HCT116 (cell line): ENCODE results near the gene KCNA2. TPM values are rescaled to one million over a fixed set of nuclear protein-coding genes. Genes with fewer than 3 reads are reported as not detected.

ENCODE experiments used
- ATAC-seq: fragments of 200-7000 bp; cut with Tn5 transposase; 2 replicates; pipeline ENCODE4 v1.9.1; 2020; ENCODE audit warnings: mild to moderate bottlenecking, moderate library complexity
- BruUV-seq: library from RNA; stranded (reverse); fragments of 400-500 nt; replicated peaks from 2 replicates; lab custom pipeline; 2021; lab: Mats Ljungman, UMichigan
- CTCF ChIA-PET: fragments of 300-600 bp; sonication (Branson Sonifier 250); formaldehyde crosslinking; loops from one replicate; lab custom pipeline; 2021; ENCODE audit warnings: antibody characterized with exemption; lab: Charles Lee
- POLR2A ChIA-PET: fragments of 300-600, 350-600 bp; sonication (Branson Sonifier 250); formaldehyde crosslinking; loops from one replicate; lab custom pipeline; 2021; ENCODE audit warnings: antibody characterized with exemption; lab: Charles Lee
- RAD21 ChIA-PET, 2 experiments: fragments of 300-600 bp; sonication (Branson Sonifier 250); formaldehyde crosslinking; loops; one replicate each; lab custom pipeline; 2023; ENCODE audit warnings: low total read pairs in 2 of 2; ENCODE audit not compliant: uncharacterized antibody in 2 of 2, unreplicated experiment in 2 of 2, low non-redundant PET in 1 of 2; lab: Charles Lee
- DNase-seq: peaks from one replicate; pipeline ENCODE4 v3.0.0-alpha.2; 2010; ENCODE audit warnings: low read depth, low spot score
- H2AFZ ChIP-seq: fragments of 200-600 bp; shearing (Covaris generic), sonication (generic); 2 replicates; pipeline ENCODE4 v1.6.1; 2017; ENCODE audit warnings: low read depth, mixed run types, mixed read lengths, antibody characterized with exemption, low read length; ENCODE audit not compliant: poor library complexity, severe bottlenecking
- H3K27ac ChIP-seq: 2 replicates; pipeline ENCODE4 v1.5.1; 2012; ENCODE audit warnings: low read depth, low read length
- H3K27me3 ChIP-seq: fragments of 200-600 bp; sonication (generic); 2 replicates; pipeline ENCODE4 v1.6.1; 2016; ENCODE audit warnings: mixed run types, low read length, mixed read lengths; ENCODE audit not compliant: insufficient read depth
- H3K36me3 ChIP-seq, 2 experiments: fragments of 200-500 bp in 1 of 2; fragments of 200-600 bp in 1 of 2; sonication (Bioruptor generic) in 1 of 2; sonication (generic) in 1 of 2; 2 replicates each; pipeline versions ENCODE4 v1.5.1 to v1.6.1; 2014 to 2016; ENCODE audit warnings: low read length in 2 of 2, inconsistent platforms in 1 of 2, mixed read lengths in 1 of 2, mixed run types in 1 of 2; ENCODE audit not compliant: insufficient read depth in 2 of 2, control insufficient read depth in 1 of 2
- H3K4me1 ChIP-seq, 2 experiments: fragments of 200-600 bp in 1 of 2; sonication (generic) in 1 of 2; 2 replicates each; pipeline versions ENCODE4 v1.5.1 to v1.6.1; 2012 to 2017; ENCODE audit warnings: low read length in 2 of 2, inconsistent platforms in 1 of 2, mild to moderate bottlenecking in 1 of 2, mixed read lengths in 1 of 2, mixed run types in 1 of 2, moderate library complexity in 1 of 2; ENCODE audit not compliant: insufficient read depth in 2 of 2, control insufficient read depth in 1 of 2
- H3K4me2 ChIP-seq: fragments of 200-600 bp; sonication (generic); 2 replicates; pipeline ENCODE4 v1.6.1; 2017; ENCODE audit warnings: mixed run types, low read length, mixed read lengths
- H3K4me3 ChIP-seq, 2 experiments: fragments of 200-600 bp in 1 of 2; sonication (generic) in 1 of 2; replicated peaks in 1 of 2; 2 replicates each; pipeline ENCODE4 v1.5.1; 2011 to 2016; ENCODE audit warnings: low read length in 2 of 2, control low read depth in 1 of 2, low read depth in 1 of 2, mild to moderate bottlenecking in 1 of 2, mixed read lengths in 1 of 2, mixed run types in 1 of 2
- H3K79me2 ChIP-seq: fragments of 200-600 bp; sonication (generic); 2 replicates; pipeline ENCODE4 v1.6.1; 2017; ENCODE audit warnings: mild to moderate bottlenecking, mixed run types, low read length, moderate library complexity, mixed read lengths; ENCODE audit not compliant: insufficient read depth
- H3K9ac ChIP-seq: fragments of 200-600 bp; sonication (generic); 2 replicates; pipeline ENCODE4 v1.6.1; 2016; ENCODE audit warnings: low read length, mixed read lengths
- H3K9me2 ChIP-seq: fragments of 200-600 bp; sonication (generic), shearing (Covaris generic); 2 replicates; pipeline ENCODE4 v1.6.1; 2017; ENCODE audit warnings: mixed run types, mild to moderate bottlenecking, moderate library complexity; ENCODE audit not compliant: insufficient read depth
- H3K9me3 ChIP-seq, 2 experiments: fragments of 200-500 bp in 1 of 2; fragments of 200-600 bp in 1 of 2; sonication (Bioruptor generic) in 1 of 2; sonication (generic) in 1 of 2; 2 replicates each; pipeline ENCODE4 v1.6.1; 2014 to 2017; ENCODE audit warnings: low read length in 2 of 2, mixed read lengths in 2 of 2, inconsistent platforms in 1 of 2, low read depth in 1 of 2, mild to moderate bottlenecking in 1 of 2, mixed run types in 1 of 2, moderate library complexity in 1 of 2; ENCODE audit not compliant: control insufficient read depth in 1 of 2, insufficient read depth in 1 of 2
- H4K20me1 ChIP-seq: fragments of 200-600 bp; sonication (generic), shearing (Covaris generic); 2 replicates; pipeline ENCODE4 v1.6.1; 2017; ENCODE audit warnings: mixed run types, mild to moderate bottlenecking, moderate library complexity; ENCODE audit not compliant: insufficient read depth
- EZH2phosphoT487 ChIP-seq: fragments of 200-600 bp; IDR thresholded peaks from 2 replicates; pipeline ENCODE4 v1.6.1; 2018; ENCODE audit warnings: antibody characterized with exemption, borderline replicate concordance
- JUND ChIP-seq: IDR thresholded peaks from 2 replicates; pipeline ENCODE4 v1.6.1; 2012
- SRF ChIP-seq: IDR thresholded peaks from 2 replicates; pipeline ENCODE4 v1.6.1; 2012; ENCODE audit warnings: low read depth
- YY1 ChIP-seq: IDR thresholded peaks from 2 replicates; pipeline ENCODE4 v1.6.1; 2011; ENCODE audit warnings: low read length, low read depth, moderate library complexity, mild to moderate bottlenecking; ENCODE audit not compliant: insufficient replicate concordance; ENCODE audit errors: extremely low read depth
- ZFX ChIP-seq: fragments of 450-650 bp; IDR thresholded peaks from 2 replicates; pipeline ENCODE4 v1.6.1; 2017
- intact Hi-C: fragments of 100-400 bp; cut with micrococcal nuclease; formaldehyde crosslinking; loops from 2 replicates; pipeline ENCODE4 v1.10.0; 2022
- total RNA-seq: library from RNA; stranded (reverse); gene quantifications from one replicate; pipeline ENCODE4 v1.2.1, GENCODE V29; 2021; ENCODE audit not compliant: unreplicated experiment
- TF ChIP-seq, protein P1 (sequence below): IDR thresholded peaks from 2 replicates; pipeline ENCODE4 v1.6.1; 2012; ENCODE audit warnings: low read depth

KCNA2 gene
- total RNA-seq, 1 experiment from 2014 or later: not detected

DNA sequence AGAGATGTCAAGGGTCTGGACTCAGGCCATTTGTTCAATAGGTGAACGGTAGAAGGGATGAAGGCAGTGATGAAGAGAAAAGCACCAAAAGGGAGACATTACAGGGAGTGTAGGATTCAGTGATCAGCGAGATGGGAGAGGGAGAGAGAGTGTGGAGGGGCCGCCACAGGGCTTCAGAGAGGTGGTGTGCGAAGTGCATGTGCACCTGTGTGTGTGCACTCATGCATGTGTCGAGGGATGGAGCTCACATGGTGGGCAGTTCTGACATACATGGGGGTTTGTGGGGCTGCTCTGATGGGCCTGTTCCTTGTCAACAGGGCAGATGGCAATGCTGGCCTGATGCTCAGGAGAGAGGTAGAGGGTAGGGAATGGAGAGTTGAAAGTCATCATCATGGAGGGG, 11.4 kb upstream of the KCNA2 start:
- Histone ChIP-seq H3K27ac (no peak overlapping the region), H4K20me1 (no peaks in the 10 kb centered on the region), H2AFZ (no peak overlapping the region), H3K4me2 (no peak overlapping the region), H3K9me2 (no peaks in the 10 kb centered on the region), H3K4me3 (no peak overlapping the region), H3K36me3 (no peaks in the 10 kb centered on the region), H3K79me2 (no peaks in the 10 kb centered on the region), H3K9me3 (no peaks in the 10 kb centered on the region), H3K27me3 (peaks cover 22% of the 10 kb centered on the region), H3K4me1 (peaks cover 8 to 22% of the 10 kb centered on the region in 2 experiments), H3K9ac (no peak overlapping the region)
- ATAC-seq: no peak
- RAD21 ChIA-PET: no interaction called here
- POLR2A ChIA-PET: no interaction called here
- CTCF ChIA-PET: interaction anchor here (1.1 to 1.7 kb wide), 3 partner anchors 121 to 163 kb away, joined by 3 to 6 read pairs (median 3); no protein-coding TSS in a partner anchor
- BruUV-seq: no TSS peak
- no peak for DNase-seq
- intact Hi-C loops: loop anchor here (5.0 kb wide), 2 partner anchors 140 to 205 kb away; no protein-coding TSS in a partner anchor
- TF ChIP-seq EZH2phosphoT487 (no peak), JUND (no peak), YY1 (no peak), ZFX (no peak), SRF (no peak)
- TF ChIP-seq, protein P1, sequence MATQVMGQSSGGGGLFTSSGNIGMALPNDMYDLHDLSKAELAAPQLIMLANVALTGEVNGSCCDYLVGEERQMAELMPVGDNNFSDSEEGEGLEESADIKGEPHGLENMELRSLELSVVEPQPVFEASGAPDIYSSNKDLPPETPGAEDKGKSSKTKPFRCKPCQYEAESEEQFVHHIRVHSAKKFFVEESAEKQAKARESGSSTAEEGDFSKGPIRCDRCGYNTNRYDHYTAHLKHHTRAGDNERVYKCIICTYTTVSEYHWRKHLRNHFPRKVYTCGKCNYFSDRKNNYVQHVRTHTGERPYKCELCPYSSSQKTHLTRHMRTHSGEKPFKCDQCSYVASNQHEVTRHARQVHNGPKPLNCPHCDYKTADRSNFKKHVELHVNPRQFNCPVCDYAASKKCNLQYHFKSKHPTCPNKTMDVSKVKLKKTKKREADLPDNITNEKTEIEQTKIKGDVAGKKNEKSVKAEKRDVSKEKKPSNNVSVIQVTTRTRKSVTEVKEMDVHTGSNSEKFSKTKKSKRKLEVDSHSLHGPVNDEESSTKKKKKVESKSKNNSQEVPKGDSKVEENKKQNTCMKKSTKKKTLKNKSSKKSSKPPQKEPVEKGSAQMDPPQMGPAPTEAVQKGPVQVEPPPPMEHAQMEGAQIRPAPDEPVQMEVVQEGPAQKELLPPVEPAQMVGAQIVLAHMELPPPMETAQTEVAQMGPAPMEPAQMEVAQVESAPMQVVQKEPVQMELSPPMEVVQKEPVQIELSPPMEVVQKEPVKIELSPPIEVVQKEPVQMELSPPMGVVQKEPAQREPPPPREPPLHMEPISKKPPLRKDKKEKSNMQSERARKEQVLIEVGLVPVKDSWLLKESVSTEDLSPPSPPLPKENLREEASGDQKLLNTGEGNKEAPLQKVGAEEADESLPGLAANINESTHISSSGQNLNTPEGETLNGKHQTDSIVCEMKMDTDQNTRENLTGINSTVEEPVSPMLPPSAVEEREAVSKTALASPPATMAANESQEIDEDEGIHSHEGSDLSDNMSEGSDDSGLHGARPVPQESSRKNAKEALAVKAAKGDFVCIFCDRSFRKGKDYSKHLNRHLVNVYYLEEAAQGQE: no peak
